HAP-1 (cell line): ENCODE measurements around the gene ADPGK.
"Not testable (repeated sequence)": the region's sequence is repeated elsewhere in the genome, so short reads cannot be mapped to it uniquely, and the experiment has no call there.

Source experiments
- DNase-seq, 2 experiments: peaks; one replicate each; pipeline ENCODE4 v3.0.0-alpha.2; 2016 to 2020; ENCODE audit warnings: low spot score in 2 of 2
- H3K27me3 ChIP-seq: fragments of 250-450 bp; sonication (Bioruptor Pico); 2 replicates; pipeline ENCODE4 v1.5.1; 2020; ENCODE audit warnings: low read depth, mild to moderate bottlenecking, moderate library complexity
- H3K36me3 ChIP-seq: fragments of 250-450 bp; sonication (Bioruptor Pico); replicated peaks from 2 replicates; pipeline ENCODE4 v1.5.1; 2020; ENCODE audit warnings: mild to moderate bottlenecking
- H3K4me1 ChIP-seq: fragments of 250-450 bp; sonication (Bioruptor Pico); 2 replicates; pipeline ENCODE4 v1.5.1; 2020; ENCODE audit warnings: mild to moderate bottlenecking
- H3K4me3 ChIP-seq: fragments of 250-450 bp; sonication (Bioruptor Pico); 2 replicates; pipeline ENCODE4 v1.5.1; 2020; ENCODE audit warnings: mild to moderate bottlenecking, moderate library complexity
- H3K9me3 ChIP-seq: fragments of 250-450 bp; sonication (Bioruptor Pico); 2 replicates; pipeline ENCODE4 v1.5.1; 2020; ENCODE audit warnings: mild to moderate bottlenecking, moderate library complexity
- in situ Hi-C: fragments of 300-500 bp; cut with MboI; formaldehyde crosslinking; loops from 3 replicates; pipeline ENCODE4 v1.14.3; 2020; ENCODE audit warnings: low sequenced_read_pairs, inconsistent platforms, mixed read lengths

Gene ADPGK

GRCh38 chr15:72760590-72761260, 22.8 kb downstream of the ADPGK start:
- Histone ChIP-seq H3K36me3 (peaks cover 77% of the 10 kb centered on the region), H3K9me3 (no peaks in the 10 kb centered on the region), H3K27me3 (no peaks in the 10 kb centered on the region), H3K4me1 (no peaks in the 10 kb centered on the region), H3K4me3 (no peak overlapping the region)
- DNase-seq = no peak
- in situ Hi-C loops = no loop called here

GRCh38 chr15:72758182-72758581, 25.4 kb downstream of the ADPGK start:
- in situ Hi-C loops = no loop called here
- H3K27me3 ChIP-seq = no peaks in the 10 kb centered on the region
- H3K9me3 ChIP-seq = no peaks in the 10 kb centered on the region
- DNase-seq = no peak
- H3K4me3 ChIP-seq = no peak overlapping the region
- no peaks in the 10 kb centered on the region for H3K4me1 ChIP-seq
- peaks cover 84% of the 10 kb centered on the region for H3K36me3 ChIP-seq

- Histone ChIP-seq H3K4me1 (no peaks in the 10 kb centered on the region), H3K36me3 (peaks cover 76% of the 10 kb centered on the region), H3K9me3 (no peaks in the 10 kb centered on the region), H3K4me3 (no peak overlapping the region), H3K27me3 (no peaks in the 10 kb centered on the region)
- DNase-seq = no peak
- in situ Hi-C loops = no loop called here
Observed at GRCh38 chr15:72754096-72754495, 29.5 kb downstream of the ADPGK start.

- no peaks in the 10 kb centered on the region for H3K9me3 ChIP-seq
- H3K27me3 ChIP-seq = no peaks in the 10 kb centered on the region
- peaks cover 60% of the 10 kb centered on the region for H3K36me3 ChIP-seq
- no peak overlapping the region for H3K4me3 ChIP-seq
- DNase-seq = no peak
- no peaks in the 10 kb centered on the region for H3K4me1 ChIP-seq
- in situ Hi-C loops = no loop called here
Observed at GRCh38 chr15:72751751-72752455, 31.7 kb downstream of the ADPGK start.

GRCh38 chr15:72749700-72750099, 33.9 kb downstream of the ADPGK start:
- Histone ChIP-seq H3K36me3 (peaks cover 42% of the 10 kb centered on the region), H3K4me3 (no peak overlapping the region), H3K27me3 (no peaks in the 10 kb centered on the region), H3K9me3 (no peaks in the 10 kb centered on the region), H3K4me1 (no peaks in the 10 kb centered on the region)
- in situ Hi-C loops = no loop called here
- no peak for DNase-seq

GRCh38 chr15:72740219-72740618, 43.3 kb downstream of the ADPGK start:
- H3K4me1 ChIP-seq = no peaks in the 10 kb centered on the region
- H3K27me3 ChIP-seq = no peaks in the 10 kb centered on the region
- no peaks in the 10 kb centered on the region for H3K9me3 ChIP-seq
- in situ Hi-C loops = no loop called here
- peaks cover 16% of the 10 kb centered on the region for H3K36me3 ChIP-seq
- no peak overlapping the region for H3K4me3 ChIP-seq
- no peak for DNase-seq

GRCh38 chr15:72737723-72738122, 45.8 kb downstream of the ADPGK start:
- no peak overlapping the region for H3K4me3 ChIP-seq
- H3K36me3 ChIP-seq = peaks cover 16% of the 10 kb centered on the region
- no peaks in the 10 kb centered on the region for H3K27me3 ChIP-seq
- H3K9me3 ChIP-seq = no peaks in the 10 kb centered on the region
- in situ Hi-C loops = no loop called here
- DNase-seq = no peak
- H3K4me1 ChIP-seq = peaks cover 2% of the 10 kb centered on the region; the same call in 1 of the 2 replicates

GRCh38 chr15:72737061-72737460, 46.5 kb downstream of the ADPGK start:
- peaks cover 2% of the 10 kb centered on the region; the same call in 1 of the 2 replicates for H3K4me1 ChIP-seq
- no peaks in the 10 kb centered on the region for H3K27me3 ChIP-seq
- H3K9me3 ChIP-seq = no peaks in the 10 kb centered on the region
- H3K4me3 ChIP-seq = no peak overlapping the region
- no peak for DNase-seq
- in situ Hi-C loops = no loop called here
- H3K36me3 ChIP-seq = peaks cover 15% of the 10 kb centered on the region

- Histone ChIP-seq H3K27me3 (no peaks in the 10 kb centered on the region), H3K36me3 (peaks cover 19% of the 10 kb centered on the region), H3K4me1 (peaks cover 2% of the 10 kb centered on the region; the same call in 1 of the 2 replicates), H3K4me3 (no peak overlapping the region), H3K9me3 (no peaks in the 10 kb centered on the region)
- DNase-seq = no peak
- in situ Hi-C loops = no loop called here
Observed at GRCh38 chr15:72735111-72735510, 48.4 kb downstream of the ADPGK start.

GRCh38 chr15:72733941-72734738, 49.4 kb downstream of the ADPGK start:
- no peak for DNase-seq
- Histone ChIP-seq H3K27me3 (no peaks in the 10 kb centered on the region), H3K4me3 (no peak overlapping the region), H3K36me3 (peaks cover 19% of the 10 kb centered on the region), H3K9me3 (no peaks in the 10 kb centered on the region), H3K4me1 (peaks cover 2% of the 10 kb centered on the region; the same call in 1 of the 2 replicates)
- in situ Hi-C loops = no loop called here

- no peaks in the 10 kb centered on the region for H3K9me3 ChIP-seq
- H3K36me3 ChIP-seq = peaks cover 16% of the 10 kb centered on the region
- DNase-seq = peak in 1 of 2 experiments; percentile 37
Observed at GRCh38 chr15:72732516-72732915, 51.0 kb downstream of the ADPGK start.

GRCh38 chr15:72732086-72732485, 51.5 kb downstream of the ADPGK start:
- no peaks in the 10 kb centered on the region for H3K9me3 ChIP-seq
- in situ Hi-C loops = no loop called here
- no peaks in the 10 kb centered on the region for H3K27me3 ChIP-seq
- no peak for DNase-seq
- peaks cover 12% of the 10 kb centered on the region for H3K36me3 ChIP-seq
- peaks cover 2% of the 10 kb centered on the region; the same call in 1 of the 2 replicates for H3K4me1 ChIP-seq
- no peak overlapping the region for H3K4me3 ChIP-seq

More at GRCh38 chr15:72732516-72732915, 51.0 kb downstream of the ADPGK start:
- Histone ChIP-seq H3K4me1 (peaks cover 2% of the 10 kb centered on the region; the same call in 1 of the 2 replicates), H3K4me3 (no peak overlapping the region), H3K27me3 (no peaks in the 10 kb centered on the region)
- in situ Hi-C loops = no loop called here

- Histone ChIP-seq H3K4me1 (peaks cover under 1% of the 10 kb centered on the region; the same call in 1 of the 2 replicates), H3K9me3 (no peaks in the 10 kb centered on the region), H3K27me3 (no peaks in the 10 kb centered on the region), H3K36me3 (peaks cover 5% of the 10 kb centered on the region), H3K4me3 (no peak overlapping the region)
- in situ Hi-C loops = no loop called here
- no peak for DNase-seq
Observed at GRCh38 chr15:72728821-72729220, 54.7 kb downstream of the ADPGK start.

- H3K4me3 ChIP-seq, DNase-seq, in situ Hi-C loops, H3K36me3 ChIP-seq, H3K9me3 ChIP-seq, H3K27me3 ChIP-seq, H3K4me1 ChIP-seq: not testable (repeated sequence)
Observed at GRCh38 chr15:72728249-72728648, 55.3 kb downstream of the ADPGK start.
